ENCODE results near the gene GPR78.
"Not testable (repeated sequence)": the region's sequence is repeated elsewhere in the genome, so short reads cannot be mapped to it uniquely, and the experiment has no call there.

The GPR78 gene

DNA sequence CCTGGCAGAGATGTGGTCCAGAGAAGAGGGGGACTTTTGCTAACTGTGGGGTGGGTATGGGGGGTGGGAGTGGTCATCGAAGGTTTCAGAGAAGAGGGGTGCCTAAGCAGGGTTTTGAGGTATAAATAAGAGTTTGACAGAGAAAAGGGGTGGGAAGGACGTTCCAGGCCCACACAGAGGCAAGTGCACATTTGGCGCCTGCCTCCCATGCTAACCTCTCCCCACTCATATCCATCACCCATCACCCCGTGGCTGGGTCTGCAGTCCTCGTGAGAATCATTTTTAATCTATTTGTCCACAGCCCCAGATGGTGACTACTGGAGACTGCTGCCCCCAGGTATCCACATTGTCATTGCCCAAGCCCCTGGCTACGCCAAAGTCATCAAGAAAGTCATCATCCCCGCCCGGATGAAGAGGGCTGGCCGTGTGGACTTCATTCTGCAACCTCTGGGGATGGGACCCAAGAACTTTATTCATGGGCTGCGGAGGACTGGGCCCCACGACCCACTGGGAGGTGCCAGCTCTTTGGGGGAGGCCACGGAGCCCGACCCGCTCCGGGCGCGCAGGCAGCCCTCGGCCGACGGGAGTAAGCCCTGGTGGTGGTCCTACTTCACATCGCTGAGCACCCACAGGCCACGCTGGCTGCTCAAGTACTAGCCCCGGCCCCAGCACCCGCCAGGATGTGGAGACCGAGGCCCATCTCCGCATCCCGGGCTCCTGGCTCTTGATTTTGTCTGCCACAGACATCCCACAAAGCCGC lies 38.9 kb downstream of the GPR78 start:
- DNase-seq = no peak

DNA sequence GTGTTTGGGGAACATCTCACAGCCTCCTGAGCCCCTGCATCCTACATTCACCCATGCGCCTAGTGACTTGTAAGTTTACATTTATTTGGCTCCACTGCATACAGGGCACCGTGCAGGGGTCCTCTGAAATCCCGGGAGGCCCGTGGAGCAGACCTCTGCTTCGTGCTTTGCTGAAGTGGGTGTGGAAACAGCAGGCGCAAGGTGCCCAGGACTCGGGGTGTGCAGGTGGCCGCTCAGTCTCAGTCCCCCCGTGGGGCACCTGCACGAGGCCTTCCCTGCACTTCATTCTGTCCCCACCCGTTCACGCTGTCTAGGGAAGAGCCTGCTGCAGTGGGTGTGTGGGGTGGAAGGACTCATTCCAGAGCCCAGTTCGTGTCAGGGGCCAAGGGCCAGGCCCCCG lies 40.9 kb downstream of the GPR78 start:
- not testable (repeated sequence) for DNase-seq

DNA sequence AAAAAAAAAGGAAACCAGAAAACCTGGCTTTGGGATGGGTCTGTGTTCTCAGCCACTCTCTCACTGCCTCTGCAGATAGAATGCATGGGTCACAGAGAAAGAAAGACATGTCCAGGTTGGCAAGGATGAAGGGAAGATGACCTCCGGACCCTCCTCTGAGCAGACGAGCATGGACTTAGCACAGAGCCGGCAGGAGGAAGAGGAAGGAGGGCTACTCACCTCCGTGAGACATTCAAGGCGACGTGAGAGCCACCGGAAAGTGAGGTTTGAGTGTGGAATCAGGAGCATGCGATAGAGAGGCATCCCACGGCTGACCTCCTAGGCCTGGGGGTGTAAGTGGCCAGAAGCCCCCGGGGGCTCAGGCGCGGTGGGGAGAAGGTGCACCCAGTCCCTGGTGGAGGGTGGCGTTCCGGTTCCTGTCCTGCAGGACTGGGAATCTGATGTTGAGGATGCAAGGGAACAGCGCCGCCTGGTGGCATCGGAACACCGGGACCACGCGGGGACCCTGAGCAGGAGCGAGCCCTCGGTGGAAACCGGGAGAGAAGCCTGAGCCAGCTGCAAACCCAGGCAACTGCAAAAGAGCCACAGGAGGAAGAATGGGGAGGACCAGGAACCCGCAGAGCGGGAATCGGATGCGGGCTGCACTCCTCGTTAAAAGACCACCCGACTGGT lies 44.5 kb downstream of the GPR78 start:
- DNase-seq = not testable (repeated sequence)

DNA sequence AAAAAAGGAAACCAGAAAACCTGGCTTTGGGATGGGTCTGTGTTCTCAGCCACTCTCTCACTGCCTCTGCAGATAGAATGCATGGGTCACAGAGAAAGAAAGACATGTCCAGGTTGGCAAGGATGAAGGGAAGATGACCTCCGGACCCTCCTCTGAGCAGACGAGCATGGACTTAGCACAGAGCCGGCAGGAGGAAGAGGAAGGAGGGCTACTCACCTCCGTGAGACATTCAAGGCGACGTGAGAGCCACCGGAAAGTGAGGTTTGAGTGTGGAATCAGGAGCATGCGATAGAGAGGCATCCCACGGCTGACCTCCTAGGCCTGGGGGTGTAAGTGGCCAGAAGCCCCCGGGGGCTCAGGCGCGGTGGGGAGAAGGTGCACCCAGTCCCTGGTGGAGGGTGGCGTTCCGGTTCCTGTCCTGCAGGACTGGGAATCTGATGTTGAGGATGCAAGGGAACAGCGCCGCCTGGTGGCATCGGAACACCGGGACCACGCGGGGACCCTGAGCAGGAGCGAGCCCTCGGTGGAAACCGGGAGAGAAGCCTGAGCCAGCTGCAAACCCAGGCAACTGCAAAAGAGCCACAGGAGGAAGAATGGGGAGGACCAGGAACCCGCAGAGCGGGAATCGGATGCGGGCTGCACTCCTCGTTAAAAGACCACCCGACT lies 50.2 kb downstream of the GPR78 start:
- not testable (repeated sequence) for DNase-seq

DNA sequence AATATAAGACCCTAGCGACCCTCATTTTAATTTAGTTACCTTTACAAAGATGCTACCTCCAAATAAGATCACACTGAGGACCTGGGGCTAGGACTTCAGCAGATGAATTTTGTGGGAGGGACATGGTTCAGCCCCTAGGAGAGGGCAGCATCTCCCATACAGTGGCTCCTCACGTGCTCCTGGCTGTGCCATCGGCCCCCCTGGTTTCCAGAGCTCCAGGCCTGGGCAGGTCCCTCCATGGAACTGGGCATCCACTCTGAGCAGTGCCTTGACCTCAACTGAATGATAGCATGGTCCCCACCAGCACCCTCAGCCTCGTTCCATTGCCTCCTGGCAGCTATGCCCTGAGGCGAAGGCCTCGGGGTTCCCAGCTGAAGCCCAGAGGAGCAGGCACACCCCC lies 51.7 kb downstream of the GPR78 start:
- not testable (repeated sequence) for DNase-seq

DNA sequence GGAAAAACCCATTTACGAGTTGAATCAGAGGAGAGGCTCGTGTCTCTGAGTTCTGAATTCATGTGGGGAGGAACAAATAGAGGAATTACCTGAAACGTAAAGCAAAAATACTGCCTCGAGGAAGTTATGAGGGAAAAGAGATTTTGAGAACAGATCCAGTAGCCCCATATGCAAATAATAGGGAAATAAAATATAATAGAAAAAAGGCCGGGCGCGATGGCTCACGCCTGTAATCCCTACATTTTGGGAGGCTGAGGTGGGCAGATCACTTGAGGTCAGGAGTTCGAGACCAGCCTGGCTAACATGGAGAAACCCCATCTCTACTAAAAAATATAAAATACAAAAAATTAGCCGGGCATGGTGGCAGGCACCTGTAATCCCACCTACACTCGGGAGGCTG lies 54.6 kb downstream of the GPR78 start:
- DNase-seq = not testable (repeated sequence)

DNA sequence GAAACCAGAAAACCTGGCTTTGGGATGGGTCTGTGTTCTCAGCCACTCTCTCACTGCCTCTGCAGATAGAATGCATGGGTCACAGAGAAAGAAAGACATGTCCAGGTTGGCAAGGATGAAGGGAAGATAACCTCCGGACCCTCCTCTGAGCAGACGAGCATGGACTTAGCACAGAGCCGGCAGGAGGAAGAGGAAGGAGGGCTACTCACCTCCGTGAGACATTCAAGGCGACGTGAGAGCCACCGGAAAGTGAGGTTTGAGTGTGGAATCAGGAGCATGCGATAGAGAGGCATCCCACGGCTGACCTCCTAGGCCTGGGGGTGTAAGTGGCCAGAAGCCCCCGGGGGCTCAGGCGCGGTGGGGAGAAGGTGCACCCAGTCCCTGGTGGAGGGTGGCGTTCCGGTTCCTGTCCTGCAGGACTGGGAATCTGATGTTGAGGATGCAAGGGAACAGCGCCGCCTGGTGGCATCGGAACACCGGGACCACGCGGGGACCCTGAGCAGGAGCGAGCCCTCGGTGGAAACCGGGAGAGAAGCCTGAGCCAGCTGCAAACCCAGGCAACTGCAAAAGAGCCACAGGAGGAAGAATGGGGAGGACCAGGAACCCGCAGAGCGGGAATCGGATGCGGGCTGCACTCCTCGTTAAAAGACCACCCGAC lies 55.8 kb downstream of the GPR78 start:
- not testable (repeated sequence) for DNase-seq

Measured in NCI-H510A treated with DMSO at 0.1 percent for 48 hours (cell line).